K562 (cell line): ENCODE data around the gene EWSR1. TPM values are rescaled to one million over a fixed set of nuclear protein-coding genes. Genes with fewer than 3 reads are reported as not detected.

Experiments
- CCNT2 ChIP-seq: IDR thresholded peaks from 2 replicates; pipeline ENCODE4 v1.6.1; 2011; ENCODE audit warnings: borderline replicate concordance, low read depth, mild to moderate bottlenecking, moderate library complexity, mixed read lengths, low read length; ENCODE audit not compliant: insufficient read length; ENCODE audit errors: extremely low read depth
- CXXC5 ChIP-seq: fragments of 250-450 bp; sonication (Bioruptor Pico); IDR thresholded peaks from 2 replicates; pipeline ENCODE4 v1.8.0; 2022; ENCODE audit warnings: inconsistent platforms, mild to moderate bottlenecking, moderate library complexity
- DNMT1 ChIP-seq: fragments of 450-650 bp; IDR thresholded peaks from 2 replicates; pipeline ENCODE4 v1.6.1; 2016; ENCODE audit warnings: antibody characterized with exemption, mild to moderate bottlenecking
- E2F1 ChIP-seq: sonication (generic); formaldehyde crosslinking; IDR thresholded peaks from 2 replicates; pipeline ENCODE4 v1.8.1; 2023; ENCODE audit warnings: mild to moderate bottlenecking, missing genetic modification reagents, moderate library complexity
- FIP1L1 ChIP-seq: fragments of 200-400 bp; formaldehyde crosslinking; IDR thresholded peaks from 2 replicates; pipeline ENCODE4 v1.6.1; 2018; ENCODE audit warnings: mild to moderate bottlenecking, low read depth, low read length; ENCODE audit not compliant: poor library complexity, severe bottlenecking
- GABPB1 ChIP-seq: sonication (generic); formaldehyde crosslinking; IDR thresholded peaks from 2 replicates; pipeline ENCODE4 v1.8.0; 2022; ENCODE audit warnings: mild to moderate bottlenecking, missing genetic modification reagents
- GTF3C2 ChIP-seq: IDR thresholded peaks from 3 replicates; pipeline ENCODE4 v1.6.1; 2011; ENCODE audit warnings: borderline replicate concordance, mild to moderate bottlenecking, moderate library complexity; ENCODE audit not compliant: insufficient read length; ENCODE audit errors: extremely low read depth
- NEUROD1 ChIP-seq: fragments of 150-350 bp; IDR thresholded peaks from 2 replicates; pipeline ENCODE4 v1.6.1; 2014; ENCODE audit warnings: borderline replicate concordance, low read length, low read depth; ENCODE audit not compliant: partially characterized antibody
- NFE2L1 ChIP-seq: fragments of 450-650 bp; IDR thresholded peaks from 2 replicates; pipeline ENCODE4 v1.6.1; 2016; ENCODE audit warnings: missing genetic modification characterization, low read depth, mild to moderate bottlenecking, missing compliant biosample characterization, moderate library complexity, borderline replicate concordance
- PTBP1 ChIP-seq: fragments of 200-400 bp; formaldehyde crosslinking; IDR thresholded peaks from 2 replicates; pipeline ENCODE4 v1.6.1; 2017; ENCODE audit warnings: low read depth, low read length
- RBM25 ChIP-seq: fragments of 200-400 bp; formaldehyde crosslinking; IDR thresholded peaks from 2 replicates; pipeline ENCODE4 v1.6.1; 2018; ENCODE audit warnings: low read length, low read depth, moderate library complexity; ENCODE audit not compliant: severe bottlenecking
- SMAD4 ChIP-seq: fragments of 250-450 bp; sonication (Bioruptor Pico); conservative IDR thresholded peaks from 2 replicates; pipeline ENCODE4 v1.8.0; 2021; ENCODE audit warnings: inconsistent platforms, mild to moderate bottlenecking, moderate library complexity
- TCF3 ChIP-seq: sonication (generic); formaldehyde crosslinking; IDR thresholded peaks from 2 replicates; pipeline ENCODE4 v1.4.0; 2020; ENCODE audit warnings: mild to moderate bottlenecking, missing genetic modification reagents
- ZFP91 ChIP-seq: sonication (generic); formaldehyde crosslinking; IDR thresholded peaks from 2 replicates; pipeline ENCODE4 v1.8.0; 2022; ENCODE audit warnings: mild to moderate bottlenecking, missing genetic modification reagents
- polyA plus RNA-seq, 8 experiments: library from polyadenylated mRNA; depleted of rRNA in 4 of 8; stranded (reverse) in 5 of 8; unstranded in 3 of 8; fragments of >200 nt; fragmentation: Nextera tagmentation in 2 of 8; fragmentation: Illumina TruSeq in 1 of 8; extraction: Ambion mirVana in 2 of 8; extraction: Trizol in 1 of 8; gene quantifications; 2 replicates each; pipeline versions ENCODE4 v1.2.1 to v1.2.3, GENCODE V29; 2011 to 2014; ENCODE audit warnings: inconsistent platforms in 1 of 8, missing spikeins in 1 of 8
- total RNA-seq, 7 experiments: library from RNA; depleted of rRNA in 6 of 7; stranded (reverse); fragments of >200 nt in 6 of 7; fragmentation: Illumina TruSeq in 2 of 7; extraction: Trizol in 2 of 7; gene quantifications; 2 replicates each; pipeline versions ENCODE4 v1.2.1 to v1.2.3, GENCODE V29; 2011 to 2021; ENCODE audit warnings: low replicate concordance in 1 of 7
- TF ChIP-seq, protein P1 (sequence below): fragments of 200-800 bp; sonication (Bioruptor generic); IDR thresholded peaks from 2 replicates; pipeline ENCODE4 v1.6.1; 2017; ENCODE audit warnings: missing genetic modification characterization, missing compliant biosample characterization
- TF ChIP-seq, protein P2 (sequence below): fragments of 450-650 bp; formaldehyde crosslinking; IDR thresholded peaks from 2 replicates; pipeline ENCODE4 v1.4.0; 2020; ENCODE audit warnings: mild to moderate bottlenecking, moderate library complexity

Gene EWSR1
- total and polyA plus RNA-seq, 9 of the 15 experiments (the other 6 are each of a cell fraction or from before 2014, with no cell fraction given): 83.3 to 450 (median 239) TPM

DNA sequence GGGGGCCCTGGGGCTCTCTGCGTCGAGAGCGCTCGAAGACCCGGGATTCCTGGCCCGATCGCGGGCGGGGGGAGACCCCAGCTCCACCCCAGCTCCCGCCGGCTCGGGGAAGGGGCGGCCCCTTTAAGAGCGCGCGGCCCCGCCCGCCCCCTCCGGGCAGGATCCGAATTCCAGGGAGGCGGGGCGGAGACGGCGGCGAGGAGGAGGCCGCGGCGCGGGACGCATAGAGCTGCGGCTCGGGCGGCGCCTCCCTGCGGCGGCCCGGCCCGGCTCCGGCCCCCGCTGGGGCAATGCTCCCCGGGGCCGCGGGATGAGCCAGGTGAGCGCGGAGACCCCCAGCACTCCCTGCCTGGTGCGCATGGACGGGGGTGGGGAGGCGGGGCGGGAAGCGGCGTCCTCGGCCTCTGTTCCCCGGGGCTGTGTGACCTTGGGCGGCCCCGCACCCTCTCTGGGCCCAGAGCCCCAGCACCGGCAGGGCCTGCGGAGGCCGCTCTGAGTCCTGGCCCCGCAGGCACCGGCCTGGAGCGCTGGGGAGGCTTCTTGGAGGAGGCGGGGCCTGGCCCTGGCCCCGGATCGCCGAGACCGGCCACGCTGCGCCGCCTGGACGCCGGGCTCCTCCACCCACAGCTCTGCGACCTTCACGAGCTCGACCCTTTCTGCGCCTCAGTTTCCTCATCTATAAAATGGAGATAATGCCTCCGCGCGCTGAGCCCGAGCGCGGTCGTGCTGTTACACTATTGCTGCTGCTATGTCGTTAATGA, 38.9 kb downstream of the EWSR1 start (continued):
- TF ChIP-seq SMAD4 (CRISPR knock-in tag): 0 out of 2 replicates have a peak, but pooled peaks have one; percentile 12
- TF ChIP-seq CXXC5: peak; percentile 69
- TF ChIP-seq RBM25: peak; percentile 100
- TF ChIP-seq E2F1: no peak
- TF ChIP-seq DNMT1: no peak
- TF ChIP-seq GABPB1 (CRISPR knock-in tag): peak; percentile 21; the same call in 1 of the 2 replicates
- peak; percentile 86 for TF ChIP-seq PTBP1
- TF ChIP-seq NEUROD1: peak; percentile 13
- peak; percentile 24 for TF ChIP-seq FIP1L1
- TF ChIP-seq TCF3 (CRISPR knock-in tag): 0 out of 2 replicates have a peak, but pooled peaks have one; percentile 22
- TF ChIP-seq, protein P1, sequence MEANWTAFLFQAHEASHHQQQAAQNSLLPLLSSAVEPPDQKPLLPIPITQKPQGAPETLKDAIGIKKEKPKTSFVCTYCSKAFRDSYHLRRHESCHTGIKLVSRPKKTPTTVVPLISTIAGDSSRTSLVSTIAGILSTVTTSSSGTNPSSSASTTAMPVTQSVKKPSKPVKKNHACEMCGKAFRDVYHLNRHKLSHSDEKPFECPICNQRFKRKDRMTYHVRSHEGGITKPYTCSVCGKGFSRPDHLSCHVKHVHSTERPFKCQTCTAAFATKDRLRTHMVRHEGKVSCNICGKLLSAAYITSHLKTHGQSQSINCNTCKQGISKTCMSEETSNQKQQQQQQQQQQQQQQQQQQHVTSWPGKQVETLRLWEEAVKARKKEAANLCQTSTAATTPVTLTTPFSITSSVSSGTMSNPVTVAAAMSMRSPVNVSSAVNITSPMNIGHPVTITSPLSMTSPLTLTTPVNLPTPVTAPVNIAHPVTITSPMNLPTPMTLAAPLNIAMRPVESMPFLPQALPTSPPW (CRISPR knock-in tag): peak; percentile 85
- TF ChIP-seq NFE2L1 (tag): no peak
- peak; percentile 43 for TF ChIP-seq CCNT2
- no peak for TF ChIP-seq GTF3C2
- TF ChIP-seq, protein P2, sequence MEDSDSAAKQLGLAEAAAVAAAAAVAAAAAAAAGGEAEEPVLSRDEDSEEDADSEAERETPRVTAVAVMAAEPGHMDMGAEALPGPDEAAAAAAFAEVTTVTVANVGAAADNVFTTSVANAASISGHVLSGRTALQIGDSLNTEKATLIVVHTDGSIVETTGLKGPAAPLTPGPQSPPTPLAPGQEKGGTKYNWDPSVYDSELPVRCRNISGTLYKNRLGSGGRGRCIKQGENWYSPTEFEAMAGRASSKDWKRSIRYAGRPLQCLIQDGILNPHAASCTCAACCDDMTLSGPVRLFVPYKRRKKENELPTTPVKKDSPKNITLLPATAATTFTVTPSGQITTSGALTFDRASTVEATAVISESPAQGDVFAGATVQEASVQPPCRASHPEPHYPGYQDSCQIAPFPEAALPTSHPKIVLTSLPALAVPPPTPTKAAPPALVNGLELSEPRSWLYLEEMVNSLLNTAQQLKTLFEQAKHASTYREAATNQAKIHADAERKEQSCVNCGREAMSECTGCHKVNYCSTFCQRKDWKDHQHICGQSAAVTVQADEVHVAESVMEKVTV (CRISPR knock-in tag): no peak
- peak; percentile 94 for TF ChIP-seq ZFP91 (CRISPR knock-in tag)
